HG03159 (cell line): Measurements from ENCODE around the gene DDX51.
A peak's percentile ranks its signal among the peaks of the same experiment; 100 is the strongest.

Experiments
- ATAC-seq: cut with Tn5 transposase; IDR thresholded peaks from one replicate; pipeline ENCODE4 v1.9.1; 2021; ENCODE audit warnings: mild to moderate bottlenecking, moderate library complexity; ENCODE audit not compliant: unreplicated experiment

The DDX51 gene, protein sequence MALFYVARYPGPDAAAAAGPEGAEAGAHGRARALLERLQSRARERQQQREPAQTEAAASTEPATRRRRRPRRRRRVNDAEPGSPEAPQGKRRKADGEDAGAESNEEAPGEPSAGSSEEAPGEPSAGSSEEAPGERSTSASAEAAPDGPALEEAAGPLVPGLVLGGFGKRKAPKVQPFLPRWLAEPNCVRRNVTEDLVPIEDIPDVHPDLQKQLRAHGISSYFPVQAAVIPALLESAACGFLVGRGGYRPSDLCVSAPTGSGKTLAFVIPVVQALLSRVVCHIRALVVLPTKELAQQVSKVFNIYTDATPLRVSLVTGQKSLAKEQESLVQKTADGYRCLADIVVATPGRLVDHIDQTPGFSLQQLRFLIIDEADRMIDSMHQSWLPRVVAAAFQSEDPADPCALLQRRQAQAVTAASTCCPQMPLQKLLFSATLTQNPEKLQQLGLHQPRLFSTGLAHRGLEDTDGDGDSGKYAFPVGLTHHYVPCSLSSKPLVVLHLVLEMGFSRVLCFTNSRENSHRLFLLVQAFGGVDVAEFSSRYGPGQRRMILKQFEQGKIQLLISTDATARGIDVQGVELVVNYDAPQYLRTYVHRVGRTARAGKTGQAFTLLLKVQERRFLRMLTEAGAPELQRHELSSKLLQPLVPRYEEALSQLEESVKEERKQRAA

DNA sequence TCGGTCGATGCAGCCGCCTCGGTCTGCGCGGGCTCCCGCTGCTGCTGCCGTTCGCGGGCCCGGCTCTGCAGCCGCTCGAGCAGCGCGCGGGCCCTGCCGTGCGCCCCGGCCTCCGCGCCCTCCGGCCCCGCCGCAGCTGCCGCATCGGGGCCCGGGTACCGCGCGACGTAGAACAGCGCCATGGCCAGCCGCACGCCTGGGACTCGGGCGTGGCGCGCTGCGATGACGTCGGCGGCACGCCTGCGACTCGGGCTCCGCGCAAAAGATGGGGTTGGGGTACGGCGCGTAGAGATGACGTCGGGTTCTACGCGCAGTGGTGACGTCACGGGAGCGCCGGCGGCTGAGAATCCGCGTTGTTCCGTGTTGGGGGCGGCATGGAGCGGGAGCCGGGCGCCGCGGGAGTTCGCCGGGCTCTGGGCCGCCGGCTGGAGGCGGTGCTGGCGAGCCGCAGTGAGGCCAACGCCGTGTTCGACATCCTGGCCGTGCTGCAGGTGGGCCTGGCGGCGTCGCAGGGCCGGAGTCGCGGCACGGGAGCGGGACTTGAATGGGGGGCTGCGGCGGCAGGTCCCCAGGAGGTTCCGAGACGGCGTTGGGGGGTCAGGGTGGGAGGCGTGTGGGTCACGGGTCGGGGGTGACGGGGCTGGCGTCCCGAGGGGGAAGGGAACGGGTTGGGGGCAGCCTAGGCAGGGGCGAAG lies at the start of gene DDX51, which contains the start of gene NOC4L:
TSS of gene DDX51 (minus strand) at position 205 of the 695 bp plus-strand sequence. CDS start at position 182, 23 bp downstream.
TSS of gene NOC4L (plus strand) at position 343 of the 695 bp plus-strand sequence. CDS start at position 375, 32 bp downstream.
- ATAC-seq = peak; percentile 83

DNA sequence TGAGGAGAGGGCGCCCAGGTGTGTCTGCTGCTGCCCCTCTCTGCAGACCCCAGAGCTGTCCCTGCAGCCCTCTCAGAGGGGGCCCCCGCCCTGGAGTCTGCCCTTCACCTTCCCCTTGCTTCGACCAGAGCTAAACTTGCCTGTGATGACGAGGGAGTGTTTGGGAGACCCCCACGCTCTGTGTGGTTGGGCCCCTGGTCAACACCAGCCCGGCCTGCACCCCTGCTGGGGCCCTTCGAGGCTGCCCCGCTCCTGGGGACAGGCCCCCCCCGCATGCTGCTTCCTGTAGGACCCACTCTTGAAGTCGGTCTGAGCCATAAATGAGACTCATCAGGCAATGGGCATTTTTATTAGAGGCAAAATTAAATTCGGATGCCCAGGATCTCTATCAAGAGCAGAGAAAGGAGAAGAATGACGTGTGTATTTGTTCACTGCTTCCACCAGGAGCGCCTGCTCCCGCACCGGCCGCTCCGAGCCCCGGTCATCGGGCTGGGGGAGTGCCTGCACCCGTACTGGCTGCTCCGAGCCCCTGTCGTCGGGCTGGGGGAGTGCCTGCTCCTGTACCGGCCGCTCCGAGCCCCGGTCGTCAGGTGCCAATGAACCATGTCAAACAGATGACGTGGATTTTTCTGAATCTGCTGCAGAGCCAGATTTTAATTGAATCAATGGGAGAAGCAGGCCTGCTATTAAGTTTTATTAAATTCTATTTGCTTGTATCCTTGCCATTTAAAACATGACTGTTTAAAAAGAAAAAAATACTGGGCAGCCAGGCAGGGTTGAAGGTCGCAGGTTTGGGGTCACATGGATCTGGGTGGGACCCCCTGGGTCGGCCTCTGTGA lies 47.8 kb upstream of the DDX51 start:
- no peak for ATAC-seq

DNA sequence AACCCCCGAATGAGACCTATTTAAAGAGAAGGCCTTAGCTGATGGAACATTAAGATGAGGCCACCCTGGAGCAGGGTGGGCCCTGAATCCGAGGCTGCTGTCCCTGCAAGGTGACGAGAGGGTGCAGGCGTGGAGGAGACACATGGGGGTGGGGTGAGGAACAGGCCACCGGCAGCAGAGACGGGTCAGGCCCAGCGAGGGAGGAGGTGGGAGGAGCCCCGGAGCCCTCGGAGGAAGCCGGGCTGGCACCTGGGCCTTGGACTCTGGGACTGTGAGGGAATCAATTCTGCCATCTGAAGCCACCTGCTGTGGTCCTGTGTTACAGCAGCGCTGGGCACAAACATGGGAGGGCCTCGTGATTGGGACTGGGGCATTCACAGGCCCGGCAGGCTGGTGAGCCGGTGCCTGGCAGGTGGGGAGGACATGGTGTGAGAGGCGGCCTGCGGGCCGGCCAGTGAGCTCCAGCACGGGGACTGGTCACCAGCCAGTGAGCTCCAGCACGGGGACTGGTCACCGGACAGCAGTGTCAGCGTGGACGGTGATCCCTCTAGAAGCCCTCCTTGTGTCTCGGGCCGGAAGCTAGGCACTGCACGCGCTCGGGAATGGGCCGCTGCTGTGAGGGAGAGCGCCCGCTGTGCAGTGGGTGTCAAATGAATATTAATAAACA lies 46.8 kb upstream of the DDX51 start:
- no peak for ATAC-seq

DNA sequence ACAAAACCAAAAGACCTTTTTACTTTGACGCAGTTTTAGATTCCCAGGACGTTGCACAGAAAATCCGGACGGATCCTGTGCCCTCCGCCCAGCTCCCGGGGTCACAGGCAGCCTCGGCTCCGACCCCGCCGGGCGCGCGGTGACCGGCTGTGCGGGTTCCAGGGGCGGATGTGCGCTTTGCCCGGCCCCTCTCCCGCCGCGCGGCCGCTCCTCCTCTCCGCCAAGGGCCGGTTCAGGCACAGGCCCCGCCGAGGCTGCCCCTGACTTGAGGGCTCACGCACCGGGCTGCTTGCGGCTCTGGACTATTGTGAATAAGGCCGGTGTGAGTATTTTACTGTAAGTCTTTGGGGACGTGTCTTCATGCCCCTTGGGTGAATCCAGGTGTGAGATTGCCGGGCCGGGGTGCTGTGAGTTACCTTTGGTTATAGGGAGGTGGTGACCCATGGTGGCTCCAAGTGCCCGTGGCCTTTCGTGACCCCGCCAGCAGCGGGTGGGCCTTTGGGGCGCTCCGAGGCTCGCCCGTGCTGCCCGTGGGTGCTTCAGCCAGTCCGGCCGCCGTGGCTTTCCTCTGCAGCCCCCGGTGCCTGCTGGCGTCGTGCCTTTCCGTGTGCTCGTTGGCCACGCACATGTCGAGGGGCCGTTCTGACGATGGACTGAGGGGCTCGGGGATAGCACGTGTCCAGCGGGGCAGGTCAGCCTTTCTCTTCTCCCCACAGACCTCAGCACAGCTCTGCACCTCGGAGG lies 46.1 kb upstream of the DDX51 start:
- no peak for ATAC-seq

DNA sequence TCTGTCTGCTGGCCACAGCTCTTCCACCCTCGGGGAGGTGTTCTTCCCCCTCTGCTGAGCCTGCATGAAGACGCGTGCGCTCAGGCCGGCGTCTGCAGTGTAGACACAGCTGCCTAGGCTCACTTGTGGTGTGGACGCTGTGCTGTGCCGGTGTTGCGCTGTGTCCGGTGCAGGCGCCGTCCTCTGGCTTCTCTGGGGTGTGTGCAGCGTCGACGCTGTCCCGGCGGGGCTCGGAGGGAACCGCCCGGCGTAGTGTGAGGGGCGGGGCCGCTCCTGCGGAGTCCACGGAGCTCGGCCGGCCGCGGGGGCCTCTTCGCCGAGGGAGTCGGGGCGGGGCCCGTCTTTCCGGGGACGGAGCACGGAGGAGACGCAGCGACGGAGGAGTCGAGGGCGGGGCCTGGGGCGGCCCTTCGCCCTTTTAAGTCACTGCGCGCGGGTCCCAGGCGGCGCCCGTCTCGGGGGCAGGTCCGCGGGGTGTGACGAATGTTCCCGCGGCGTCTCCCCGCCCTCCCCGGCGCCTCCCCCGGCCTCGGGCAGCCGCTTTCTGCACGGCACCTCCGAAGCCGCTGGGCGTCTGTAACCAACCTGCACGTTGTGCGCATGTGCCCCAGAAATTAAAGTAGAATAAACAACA lies 45.4 kb upstream of the DDX51 start:
- ATAC-seq = peak; percentile 79

DNA sequence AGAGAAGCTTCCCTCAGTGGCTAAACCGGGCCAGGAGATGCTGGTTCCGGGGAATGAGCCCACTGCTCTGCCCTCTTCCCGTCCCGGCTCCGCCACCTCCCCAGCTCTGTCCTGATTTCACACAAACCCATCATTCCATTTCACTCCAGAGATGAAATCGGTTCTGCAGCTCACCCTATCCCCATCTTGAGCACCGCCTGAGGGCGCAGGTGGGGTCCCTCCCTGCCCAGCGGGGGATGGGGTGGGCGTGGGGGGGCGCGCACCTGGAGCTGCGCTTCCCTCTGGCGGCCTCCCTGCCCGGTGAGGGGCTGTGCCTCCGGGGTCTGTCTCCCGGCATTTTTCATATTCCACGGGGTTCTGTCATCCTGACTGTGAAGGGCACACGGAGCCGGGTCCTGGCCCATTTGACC lies 44.8 kb upstream of the DDX51 start:
- no peak for ATAC-seq

DNA sequence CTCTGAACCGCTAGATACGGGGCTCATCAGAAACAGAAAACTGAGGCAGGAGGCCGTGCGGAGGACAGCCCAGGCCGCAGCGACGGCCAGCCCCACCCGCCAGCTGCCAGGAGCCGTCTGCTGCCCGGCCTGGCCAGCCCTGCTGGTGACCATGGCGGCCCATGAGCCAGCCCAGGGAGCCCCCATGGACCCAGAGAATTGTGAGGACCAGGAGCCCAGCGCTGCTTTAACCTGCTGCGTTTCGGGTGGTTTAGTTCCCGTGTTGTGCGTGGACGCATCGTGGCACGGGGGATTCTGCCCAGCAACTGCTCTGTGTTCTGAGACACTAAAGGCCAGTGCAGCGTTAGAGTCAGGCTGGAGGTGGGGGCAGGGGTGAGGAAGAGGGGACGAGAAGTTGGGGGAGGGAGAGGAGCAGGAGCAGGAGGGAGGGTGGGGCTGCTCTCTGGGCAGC lies 44.4 kb upstream of the DDX51 start:
- no peak for ATAC-seq

DNA sequence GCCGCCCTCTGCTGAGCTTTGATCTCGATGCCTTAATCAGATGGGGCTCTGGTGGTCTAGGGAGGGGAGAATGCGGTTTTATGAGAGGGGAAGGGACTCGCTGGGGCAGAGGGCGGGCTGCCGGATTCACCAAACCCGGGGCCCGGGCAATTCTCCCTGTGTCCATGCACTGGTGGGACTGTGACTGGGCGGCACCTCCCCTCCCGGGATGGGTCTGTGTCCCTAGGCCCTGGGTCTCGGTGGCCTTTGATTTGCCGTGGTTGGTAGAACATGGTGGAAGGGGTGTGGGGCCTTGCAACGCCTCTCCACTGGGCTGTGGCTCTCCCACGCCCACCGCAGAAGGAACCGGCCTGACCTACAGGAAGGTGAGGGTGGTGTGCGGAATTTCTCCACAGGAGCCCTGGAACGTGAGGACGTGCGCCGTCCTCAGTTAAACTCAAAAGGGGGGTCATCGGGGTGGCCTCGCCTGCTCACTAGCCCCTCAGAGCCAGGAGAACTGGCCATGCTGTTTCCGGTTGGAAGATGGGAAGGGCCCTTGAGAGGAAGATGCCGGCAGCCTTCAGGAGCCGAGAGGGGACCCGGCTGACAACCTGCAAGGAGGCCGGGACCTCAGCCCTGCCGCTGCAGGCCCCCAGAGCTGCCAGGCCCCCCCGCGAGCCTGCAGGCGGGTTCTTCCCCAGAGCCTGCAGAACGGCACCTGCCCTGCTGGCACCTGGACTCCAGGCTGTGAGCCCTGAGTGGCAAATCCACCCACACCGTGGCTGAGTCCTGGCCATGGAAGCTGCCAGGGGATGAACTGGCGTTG lies 43.7 kb upstream of the DDX51 start:
- no peak for ATAC-seq

DNA sequence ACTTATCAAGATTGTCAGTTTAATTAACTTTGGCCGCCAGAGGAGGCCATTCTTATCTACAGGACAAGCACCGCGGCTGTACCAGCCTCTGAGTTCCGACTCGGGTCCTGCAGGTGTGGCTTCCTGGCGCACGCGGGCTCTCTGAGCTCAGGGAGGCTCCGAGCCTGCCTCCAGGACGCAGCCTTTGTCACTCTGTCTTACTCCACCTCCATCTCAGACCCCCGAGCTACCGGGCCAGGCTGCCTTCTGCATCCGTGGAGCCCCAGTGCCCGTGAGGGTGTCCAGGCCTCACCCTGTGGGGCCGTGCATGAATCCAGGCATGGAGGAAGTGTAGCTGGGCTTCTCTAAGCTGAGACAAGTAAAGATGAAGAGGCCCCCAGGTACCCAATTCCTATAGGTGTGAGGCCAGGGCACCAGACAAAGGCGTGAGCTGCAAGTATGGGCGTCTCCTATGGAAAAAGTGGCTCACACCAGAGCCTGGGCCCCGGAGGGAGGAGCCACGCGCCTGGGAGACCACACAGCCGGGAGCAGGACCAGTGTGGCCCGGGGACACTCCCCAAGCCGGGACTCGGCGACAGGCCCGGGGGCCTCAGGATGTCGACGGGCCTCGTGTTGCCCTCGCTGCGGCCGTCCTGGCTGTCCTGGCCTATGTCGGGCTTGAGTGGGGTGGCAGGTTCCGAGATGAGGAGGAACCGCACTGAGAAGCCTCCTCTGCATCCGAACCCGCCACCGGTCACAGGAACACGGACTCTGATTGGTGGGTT lies 42.9 kb upstream of the DDX51 start:
- ATAC-seq = no peak

DNA sequence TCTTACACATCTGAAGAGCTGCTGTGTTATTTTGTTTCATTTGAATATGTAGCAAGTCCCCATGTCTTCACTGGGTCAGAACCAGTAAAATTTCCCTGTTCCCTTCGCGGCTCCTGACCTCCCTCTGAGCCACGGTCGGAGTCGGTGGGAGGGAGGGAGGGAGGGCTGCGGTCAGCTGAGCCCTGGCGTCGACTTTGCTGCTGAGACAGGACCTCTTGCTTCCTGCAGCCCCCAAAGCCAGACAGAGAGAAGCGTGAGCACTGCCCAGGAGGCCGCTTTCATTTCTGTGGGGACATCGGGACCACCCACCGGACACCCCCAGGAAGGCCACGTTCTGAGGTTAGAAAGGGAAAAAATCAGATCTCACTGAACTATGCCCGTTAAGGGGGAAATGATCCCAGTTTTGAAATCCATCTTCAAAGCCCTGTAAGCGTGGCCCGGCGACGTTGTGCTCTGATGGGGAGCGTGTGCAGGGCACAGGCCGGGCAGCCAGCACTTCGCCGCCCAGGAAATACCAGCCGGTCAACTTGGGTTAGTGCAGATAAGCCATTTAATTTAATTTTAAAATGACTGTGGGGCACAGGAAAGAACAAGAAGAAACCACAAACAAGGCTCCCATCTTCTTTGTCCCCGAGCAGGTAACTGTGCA lies 42.2 kb upstream of the DDX51 start:
- ATAC-seq = no peak

DNA sequence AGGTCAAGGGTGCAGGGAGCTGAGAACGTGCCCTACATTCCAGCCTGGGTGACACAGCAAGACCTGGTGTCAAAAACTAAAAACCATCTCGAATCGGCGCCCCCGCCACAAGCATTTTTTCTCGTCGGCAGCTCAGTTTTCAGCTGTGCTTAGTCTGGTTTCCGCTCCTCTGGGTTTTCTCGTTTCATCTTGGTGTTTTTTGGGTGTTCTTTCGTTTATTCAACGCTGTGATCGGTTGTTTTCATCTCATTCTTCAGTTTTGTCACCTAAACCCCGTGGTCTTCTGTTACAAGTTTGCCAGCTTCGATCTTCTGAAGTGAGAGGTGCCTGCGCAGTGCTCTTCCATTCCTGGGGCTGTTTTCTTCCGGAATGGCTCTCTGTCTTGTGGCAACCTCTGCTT lies 41.6 kb upstream of the DDX51 start:
- ATAC-seq = no peak

DNA sequence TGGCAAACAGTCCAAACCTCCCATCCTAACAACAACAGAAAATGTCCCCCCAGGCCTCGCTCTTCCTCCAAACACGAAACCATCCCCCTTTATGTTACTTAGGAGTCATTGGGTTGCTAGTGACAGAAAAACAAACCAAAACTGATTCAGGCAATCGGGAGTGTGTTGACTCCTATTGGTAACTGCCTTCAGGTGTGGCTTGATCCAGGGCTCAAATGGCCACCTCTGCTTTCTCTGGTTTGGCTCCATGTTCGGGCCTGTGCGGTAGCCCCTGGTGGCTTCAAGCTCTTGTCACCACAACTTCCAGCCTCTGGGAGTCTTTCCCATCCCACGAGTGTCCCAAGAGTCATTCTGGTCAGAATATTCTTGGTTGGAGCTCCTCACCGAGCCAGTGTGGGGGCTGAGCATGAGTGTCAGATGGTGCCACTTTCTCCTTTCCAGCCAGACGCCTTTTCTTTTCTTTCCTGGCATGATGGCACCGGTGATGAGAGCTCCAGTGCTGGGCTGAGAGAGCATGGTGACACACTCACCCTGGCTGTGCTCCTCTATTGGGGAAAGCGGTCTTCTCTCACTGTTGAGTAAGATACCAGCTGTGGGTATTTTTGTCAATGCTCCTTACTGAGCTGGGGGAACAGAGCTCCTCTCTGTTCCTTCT lies 38.7 kb upstream of the DDX51 start:
- no peak for ATAC-seq

DNA sequence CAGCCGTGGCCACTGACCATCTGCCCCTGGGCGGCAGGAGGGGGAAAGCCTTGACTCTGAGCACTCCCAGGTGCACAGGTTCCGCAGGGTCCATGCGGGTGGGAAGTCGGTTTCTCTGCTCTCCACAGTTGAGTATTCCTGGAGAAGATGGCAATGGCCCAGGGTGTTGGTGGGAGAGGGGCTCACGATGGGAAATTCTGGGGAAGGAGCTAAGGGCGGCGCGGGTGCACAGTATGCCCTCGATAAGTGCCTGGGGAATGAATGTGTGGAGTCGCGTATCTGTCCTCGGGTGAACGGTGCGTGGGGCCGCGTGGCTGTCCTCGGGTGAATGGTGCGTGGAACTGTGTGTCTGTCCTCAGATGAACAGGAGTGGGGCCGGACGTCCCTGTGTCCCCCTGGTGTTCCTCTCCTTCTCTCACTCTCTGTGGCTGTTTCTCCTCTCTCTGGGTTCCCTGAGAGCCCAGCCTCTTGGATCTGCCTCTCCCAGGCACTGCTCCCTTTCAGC lies 38.1 kb upstream of the DDX51 start:
- no peak for ATAC-seq

DNA sequence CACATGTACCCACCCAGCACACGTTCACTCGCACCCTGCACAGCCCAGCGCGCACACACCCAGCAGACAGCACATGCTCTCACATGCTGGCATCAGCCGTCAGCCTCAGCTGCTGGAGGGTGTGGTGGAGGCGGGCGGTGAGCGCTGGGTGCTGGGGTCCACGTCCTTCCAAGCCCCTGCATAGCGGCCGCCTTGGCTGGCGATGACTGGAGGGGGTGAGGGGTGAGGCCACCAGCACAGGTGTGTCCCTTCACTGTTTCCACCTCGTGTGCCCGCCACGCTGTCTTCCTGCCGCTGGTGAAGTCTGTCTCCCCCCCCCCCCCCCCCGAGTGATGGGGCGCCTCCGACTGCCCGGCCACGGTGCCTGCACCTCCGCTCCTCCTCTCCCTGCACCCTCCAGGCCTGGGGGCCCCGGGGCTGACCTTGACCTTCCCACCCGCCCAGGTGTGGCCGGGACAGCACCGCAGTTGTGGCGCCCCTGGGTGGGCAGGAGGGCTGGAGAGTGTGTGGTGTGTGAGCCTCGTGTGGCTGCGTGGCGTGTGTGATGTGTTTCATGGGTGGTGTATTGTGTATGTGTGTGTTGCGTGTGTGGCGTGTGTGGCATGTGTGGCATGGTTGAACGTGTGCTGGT lies 37.6 kb upstream of the DDX51 start:
- ATAC-seq = no peak

DNA sequence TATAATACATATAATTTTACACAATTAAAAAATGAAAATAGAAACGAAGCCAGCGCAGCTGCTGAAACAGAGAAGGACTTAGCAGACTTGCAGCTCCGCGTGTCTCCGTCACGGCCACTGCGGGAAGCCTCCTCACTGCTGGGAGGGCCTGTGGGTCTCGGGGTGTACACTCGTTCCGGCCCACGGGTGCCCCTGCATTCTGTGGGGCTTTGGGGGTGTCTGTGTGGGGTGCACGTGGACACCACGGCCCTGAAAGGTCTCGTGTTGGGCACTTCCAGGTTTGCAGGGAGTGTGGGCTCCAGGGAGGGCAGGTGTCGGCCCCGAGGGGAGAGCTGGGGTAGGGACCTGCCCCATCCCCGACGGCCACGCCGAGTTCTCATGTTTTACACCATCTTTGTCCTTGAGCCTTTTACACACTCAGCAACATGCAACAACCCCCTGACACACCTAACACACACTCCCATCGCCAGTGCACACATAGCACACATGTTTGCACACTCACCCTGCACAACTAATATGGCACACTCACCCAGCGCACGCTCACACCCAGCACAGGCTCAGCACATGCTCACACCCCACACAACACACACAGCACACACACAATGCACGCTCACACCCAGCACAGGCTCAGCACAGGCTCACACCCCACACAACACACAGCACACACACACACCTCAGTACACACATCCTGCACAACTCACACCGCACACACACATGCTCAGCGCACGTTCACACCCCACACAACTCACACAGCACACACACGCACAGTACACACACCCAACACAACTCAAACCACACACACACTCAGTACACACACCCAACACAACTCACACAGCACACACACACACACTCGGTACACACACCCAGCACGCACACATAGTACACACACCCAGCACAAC lies 36.8 kb upstream of the DDX51 start:
- ATAC-seq = no peak
